ENCODE results near the gene NFX1.

DNA sequence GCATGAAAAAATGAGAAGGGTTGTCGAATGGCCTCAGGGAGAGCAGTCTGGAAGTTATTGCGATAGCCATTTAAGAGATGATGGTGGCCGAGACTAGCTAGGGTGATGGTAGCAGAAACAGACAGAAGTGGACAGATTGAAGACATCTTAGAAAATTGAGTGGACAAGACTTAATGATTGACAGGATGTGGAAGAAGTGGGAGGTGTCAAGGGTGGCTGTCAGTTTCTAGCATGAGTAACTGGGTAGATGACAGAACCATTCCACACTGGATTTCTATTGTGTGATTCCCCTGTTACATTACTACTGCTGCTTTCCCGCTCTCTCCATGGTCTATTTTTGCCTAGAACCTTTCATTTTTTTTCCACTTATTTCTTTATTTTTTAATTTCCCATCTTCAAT is 12.8 kb upstream of the NFX1 start:
- TF ChIP-seq USF2 (IDR thresholded peaks at IDR 0.05; ENCODE audit: borderline replicate concordance, low read depth, low read length) (no peak), POLR2A (IDR thresholded peaks at IDR 0.05; ENCODE audit: low read depth, low read length) (no peak), EZH2 (IDR thresholded peaks at IDR 0.05; ENCODE audit: borderline replicate concordance, control insufficient read depth, low read depth, low read length) (no peak), TARDBP (IDR thresholded peaks at IDR 0.05; ENCODE audit: borderline replicate concordance) (no peak), CREM (IDR thresholded peaks at IDR 0.05; ENCODE audit: low read depth) (no peak), POLR2AphosphoS5 (IDR thresholded peaks at IDR 0.05; ENCODE audit: low read length) (no peak), SMAD1 (IDR thresholded peaks at IDR 0.05; ENCODE audit: low read depth, partially characterized antibody) (no peak), CHD2 (IDR thresholded peaks at IDR 0.05; ENCODE audit: borderline replicate concordance, low read depth, low read length) (no peak)
- TF ChIP-seq, protein P1, sequence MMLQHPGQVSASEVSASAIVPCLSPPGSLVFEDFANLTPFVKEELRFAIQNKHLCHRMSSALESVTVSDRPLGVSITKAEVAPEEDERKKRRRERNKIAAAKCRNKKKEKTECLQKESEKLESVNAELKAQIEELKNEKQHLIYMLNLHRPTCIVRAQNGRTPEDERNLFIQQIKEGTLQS (IDR thresholded peaks at IDR 0.05; ENCODE audit: borderline replicate concordance, extremely low read depth, low read depth, low read length): no peak

Measured in GM12878 (cell line).